SHP77 (cell line): ENCODE measurements around the gene RAB7B.
A peak's percentile ranks its signal among the peaks of the same experiment; 100 is the strongest.

Experiments used
- DNase-seq, 2 experiments: peaks; one replicate each; lab custom pipeline; 2025; lab: John Stamatoyannopoulos, UW

The RAB7B gene

DNA sequence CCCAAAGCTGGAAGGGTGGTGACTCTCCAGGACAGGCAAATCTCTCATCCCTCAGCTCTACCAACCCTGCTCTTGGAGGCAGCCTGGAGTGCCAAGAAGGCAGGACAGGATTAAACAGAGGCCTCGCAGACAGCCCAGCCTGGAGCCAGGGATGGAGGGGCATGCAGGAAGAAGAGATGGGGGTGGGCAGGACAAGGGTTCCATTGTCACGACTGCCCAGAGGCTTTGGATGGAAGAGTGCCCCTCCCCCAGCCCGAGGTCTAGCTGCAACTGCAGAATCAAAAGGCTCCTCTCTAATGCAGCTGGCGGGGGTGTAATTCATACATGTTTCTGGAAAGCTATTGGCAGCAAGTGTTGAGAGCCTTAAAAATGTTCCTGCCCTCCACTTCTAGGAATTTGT, 8.8 kb downstream of the RAB7B start:
- no peak for DNase-seq

GRCh38 chr1:205993068-205993467, 10.1 kb downstream of the RAB7B start:
- no peak for DNase-seq

DNA sequence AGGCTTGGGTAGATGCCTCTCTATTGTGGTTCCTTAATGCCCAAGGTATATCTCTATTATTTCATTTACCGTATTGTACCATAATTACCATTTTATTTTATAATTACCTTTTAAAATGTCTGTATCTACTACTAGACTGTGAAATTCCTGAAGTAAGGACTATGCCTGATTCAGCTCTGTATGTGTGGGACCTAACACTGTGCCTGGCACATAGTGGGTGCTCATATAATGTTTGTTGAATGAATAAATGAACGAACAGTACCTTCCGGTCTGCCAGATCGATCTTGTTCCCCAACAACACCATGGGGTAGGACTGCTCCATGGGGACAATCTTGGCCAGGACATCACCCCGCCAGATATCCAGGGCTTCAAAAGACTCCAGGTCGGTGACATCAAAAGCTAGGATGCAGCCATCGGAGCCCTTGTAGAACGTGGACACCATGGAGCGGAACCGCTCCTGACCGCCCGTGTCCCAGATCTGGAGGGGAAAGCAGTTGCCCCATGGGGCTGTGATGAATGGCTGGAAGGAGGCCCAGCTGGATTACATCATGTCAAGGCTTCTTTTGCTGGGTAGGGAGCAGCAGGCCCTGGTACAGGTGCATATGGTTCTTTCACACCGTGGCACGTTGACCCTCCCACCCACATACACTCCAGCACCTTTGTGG, 10.8 kb downstream of the RAB7B start:
- DNase-seq, result no peak

GRCh38 chr1:205991237-205991636, 12.0 kb downstream of the RAB7B start:
- no peak for DNase-seq

- DNase-seq, result no peak
Observed at GRCh38 chr1:205990226-205990625, 13.0 kb downstream of the RAB7B start.

DNA sequence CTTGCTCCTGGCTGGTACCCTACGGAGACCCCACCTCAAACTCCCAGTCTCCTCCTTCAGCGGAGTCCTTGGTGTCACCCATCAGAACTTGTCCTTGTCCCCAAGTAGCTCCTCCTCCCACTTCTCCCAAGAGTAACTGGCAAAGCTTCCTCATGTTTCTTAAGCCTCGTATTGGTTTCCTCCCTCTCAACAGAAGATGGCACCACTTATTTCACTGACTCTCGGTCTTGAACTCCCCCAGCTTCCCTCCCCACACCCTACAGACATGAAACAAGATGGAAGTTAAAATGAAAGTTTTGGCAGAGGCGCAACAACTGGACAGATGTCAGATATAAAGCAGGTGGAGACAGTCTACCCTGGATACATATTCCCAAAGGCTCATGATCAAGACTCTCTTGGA, 13.4 kb downstream of the RAB7B start:
- no peak for DNase-seq

- no peak for DNase-seq
Observed at GRCh38 chr1:205988585-205988995, 14.6 kb downstream of the RAB7B start.

- no peak for DNase-seq
Observed at GRCh38 chr1:205986861-205987260, 16.3 kb downstream of the RAB7B start.

GRCh38 chr1:205986292-205986691, 16.9 kb downstream of the RAB7B start:
- no peak for DNase-seq

DNA sequence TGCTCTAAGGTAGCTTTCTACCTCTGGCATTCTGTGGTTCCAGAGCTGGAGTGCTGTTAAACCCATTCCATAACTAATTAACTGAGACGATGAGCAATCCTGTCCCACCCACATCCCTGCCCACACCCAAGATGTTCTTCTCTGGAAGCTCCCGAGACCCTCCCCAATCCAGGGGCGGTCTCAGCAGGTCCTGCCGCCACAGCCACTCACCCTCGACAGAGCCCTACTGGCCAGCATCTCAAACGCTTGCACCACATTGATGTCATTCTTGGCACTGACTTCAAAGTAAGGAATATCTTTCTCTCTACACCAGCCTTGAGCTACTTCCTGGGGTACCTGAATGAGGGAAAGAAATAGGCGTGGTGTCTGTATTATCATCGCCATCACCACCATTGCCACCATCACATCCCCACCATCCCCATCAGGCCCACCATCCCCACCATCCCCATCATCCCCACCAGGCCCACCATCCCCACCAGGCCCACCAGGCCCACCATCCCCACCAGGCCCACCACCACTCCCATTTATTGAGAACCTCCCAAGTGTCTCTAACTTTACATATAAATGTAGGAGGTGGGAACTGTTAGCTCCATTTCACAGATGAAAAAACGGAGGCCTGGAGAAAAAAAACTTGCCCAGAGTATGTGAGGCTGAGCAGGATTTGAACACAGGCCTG, 17.7 kb downstream of the RAB7B start:
- DNase-seq, result no peak

- peak; percentile 17 to 33 for DNase-seq
Observed at GRCh38 chr1:205983925-205984725, 19.1 kb downstream of the RAB7B start.

DNA sequence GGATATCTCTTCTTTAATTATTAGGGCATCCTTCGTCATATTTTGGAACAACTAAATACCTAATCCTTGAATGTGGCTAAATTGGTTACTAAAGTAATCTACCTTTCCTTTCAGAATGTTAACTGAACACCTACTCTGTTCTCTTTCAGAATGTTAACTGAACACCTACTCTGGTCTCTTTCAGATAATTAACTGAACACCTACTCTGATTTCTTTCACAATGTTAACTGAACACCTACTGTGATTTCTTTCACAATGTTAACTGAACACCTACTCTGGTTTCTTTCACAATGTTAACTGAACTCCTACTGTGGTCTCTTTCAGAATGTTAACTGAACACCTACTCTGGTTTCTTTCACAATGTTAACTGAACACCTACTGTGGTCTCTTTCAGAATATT, 21.9 kb downstream of the RAB7B start:
- no peak for DNase-seq

- no peak for DNase-seq
Observed at GRCh38 chr1:205980237-205980870, 22.8 kb downstream of the RAB7B start.

DNA sequence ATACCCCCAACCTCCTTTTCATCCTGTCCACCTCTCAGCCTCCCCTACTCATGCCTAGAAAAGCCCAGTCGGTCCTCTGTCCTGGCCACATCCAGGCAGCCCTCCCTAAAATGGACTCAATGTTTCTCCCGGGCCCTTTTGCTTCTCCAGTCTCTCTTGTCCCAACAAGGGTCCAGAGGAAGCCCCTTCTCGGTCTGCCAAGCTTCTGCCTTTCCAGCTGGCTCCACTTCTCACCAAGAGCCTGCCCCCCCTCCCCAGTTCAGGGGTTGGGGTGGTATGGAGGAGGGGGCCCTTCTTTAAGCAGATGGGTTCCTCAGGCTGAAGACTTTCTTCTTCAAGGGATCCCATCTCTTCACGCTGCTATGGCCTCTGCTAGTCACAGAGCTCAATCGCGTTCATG, 23.9 kb downstream of the RAB7B start:
- DNase-seq, result no peak

GRCh38 chr1:205978676-205979075, 24.5 kb downstream of the RAB7B start:
- no peak for DNase-seq

GRCh38 chr1:205977402-205978014, 25.7 kb downstream of the RAB7B start:
- DNase-seq, result peak; percentile 65

GRCh38 chr1:205976708-205977401, 26.3 kb downstream of the RAB7B start:
- no peak for DNase-seq

DNA sequence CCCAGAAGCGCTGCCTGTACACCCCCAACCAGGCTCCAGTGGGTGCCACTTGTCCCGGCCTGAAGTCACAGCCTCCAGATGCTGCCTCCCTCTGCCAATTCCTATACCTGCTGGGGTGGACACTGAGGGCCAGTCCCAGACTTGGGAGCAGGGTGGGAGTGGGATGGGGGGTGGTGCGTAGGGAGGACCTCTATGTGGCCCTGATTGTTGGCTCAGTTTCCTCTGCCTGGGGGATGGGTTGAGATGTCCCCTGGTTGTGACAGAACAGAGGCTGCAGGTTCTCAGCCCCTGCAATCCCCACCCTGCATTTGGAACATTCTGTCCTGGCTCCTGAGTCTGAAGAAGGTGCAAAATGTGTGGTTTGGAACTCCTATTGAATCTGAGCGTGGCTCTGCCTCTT, 27.2 kb downstream of the RAB7B start:
- DNase-seq, result no peak

DNA sequence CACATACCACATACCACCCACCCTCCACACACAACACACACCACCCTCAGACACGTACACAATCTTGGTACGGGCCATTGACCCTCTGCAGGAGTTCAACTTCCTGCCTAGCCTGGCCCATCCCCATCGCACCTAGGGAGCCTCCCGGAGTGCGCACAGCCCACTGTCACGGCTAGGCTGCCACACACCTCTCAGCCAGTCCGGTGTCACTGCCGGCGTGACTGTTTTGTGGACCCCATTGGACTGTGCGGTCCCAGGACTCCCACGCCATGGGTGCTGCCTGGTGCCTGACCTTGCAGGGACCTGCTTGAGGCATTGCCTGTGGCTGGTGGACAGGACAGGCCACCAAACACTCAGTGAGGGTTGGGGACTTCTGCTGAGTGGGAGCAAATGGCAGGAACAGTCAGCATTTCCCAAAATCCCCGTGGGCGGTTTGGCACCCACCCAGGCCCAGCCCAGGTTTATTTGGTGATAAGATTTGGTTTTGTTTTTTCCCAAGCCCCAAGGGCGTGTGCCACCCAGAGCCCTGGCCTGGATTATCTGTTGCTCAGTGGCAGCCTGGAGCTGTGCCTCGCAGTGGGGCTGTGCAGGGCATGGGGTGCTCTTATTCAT, 27.7 kb downstream of the RAB7B start:
- DNase-seq, result no peak

- no peak for DNase-seq
Observed at GRCh38 chr1:205974712-205975111, 28.5 kb downstream of the RAB7B start.
